ENCODE results near the gene TMEM200B.

- TF ChIP-seq EGR1 (IDR thresholded peaks at IDR 0.05) (peak; percentile 43), YY1 (IDR thresholded peaks at IDR 0.05; ENCODE audit: low read depth) (no peak), REST (IDR thresholded peaks at IDR 0.05; ENCODE audit: low read depth) (no peak), TCF12 (IDR thresholded peaks at IDR 0.05; ENCODE audit: low read depth) (no peak; the same call in 1 of the 2 replicates)
Measured at GRCh38 chr1:29124366-29125236, 898 bp upstream of the TMEM200B start.

All from Ishikawa (cell line).